Psoas muscle (tissue), 8 donors: ENCODE measurements around the gene ERMARD. TPM values are rescaled to one million over a fixed set of nuclear protein-coding genes. Genes with fewer than 3 reads are reported as not detected.

Source experiments
- ATAC-seq, 4 donors: fragments of 200-7000 bp; cut with Tn5 transposase; one replicate each; pipeline ENCODE4 v1.9.1; 2020; ENCODE audit warnings: moderate library complexity in 3 of 4, mild to moderate bottlenecking in 2 of 4
- DNase-seq, 2 donors: peaks; one replicate each; pipeline ENCODE4 v3.0.0-alpha.2; 2020
- H3K27ac ChIP-seq: fragments of 200-600 bp; one replicate; pipeline ENCODE4 v1.8.0; 2022
- H3K27me3 ChIP-seq, 3 donors: fragments of 200-600 bp in 1 of 3; one replicate each; pipeline versions ENCODE4 v1.6.1 to v1.8.0; 2013 to 2022; ENCODE audit warnings: low read length in 2 of 3, mild to moderate bottlenecking in 2 of 3, moderate library complexity in 1 of 3; ENCODE audit not compliant: insufficient read depth in 3 of 3
- H3K36me3 ChIP-seq, 2 donors: fragments of 200-600 bp in 1 of 2; one replicate each; pipeline versions ENCODE4 v1.6.1 to v1.8.0; 2013 to 2022; ENCODE audit warnings: low read depth in 1 of 2, mild to moderate bottlenecking in 1 of 2, moderate library complexity in 1 of 2; ENCODE audit not compliant: insufficient read depth in 1 of 2
- H3K4me1 ChIP-seq: fragments of 200-600 bp; one replicate; pipeline ENCODE4 v1.8.0; 2022
- H3K4me3 ChIP-seq: fragments of 200-600 bp; one replicate; pipeline ENCODE4 v1.8.0; 2022; ENCODE audit warnings: mild to moderate bottlenecking
- H3K9me3 ChIP-seq: fragments of 200-600 bp; one replicate; pipeline ENCODE4 v1.8.0; 2022
- CTCF ChIP-seq: fragments of 200-600 bp; IDR thresholded peaks from one replicate; pipeline ENCODE4 v1.8.0; 2022; ENCODE audit warnings: antibody characterized with exemption
- WGBS, 3 donors: extraction: QIAGEN DNeasy Blood & Tissue Kit; methylation state at CpG; one replicate each; pipeline versions ENCODE4 v1.1.6 to v1.1.7; 2013; 5-methylcytosine and 5-hydroxymethylcytosine counted together
- intact Hi-C, 2 donors: fragments of 100-400 bp; cut with DNase I; formaldehyde crosslinking; loops; one replicate each; pipeline versions ENCODE4 v1.11.0 to v1.14.2; 2022
- polyA plus RNA-seq, 3 donors: library from polyadenylated mRNA; stranded (reverse); fragments of 200-250 nt; gene quantifications; one replicate each; pipeline ENCODE4 v1.2.3, GENCODE V29; 2013
- total RNA-seq, 4 donors: library from RNA; stranded (reverse); fragmentation: NEBNext Ultra II Directional in 2 of 4; extraction: Animal tissue kit (Norgen Biotek cat#: 25700) in 2 of 4; gene quantifications; one replicate each; pipeline versions ENCODE4 v1.2.1 to v1.2.4, GENCODE V29; 2021 to 2023
- donor health status: healthy with polysubstance abuse.
- donor health status: DM: no; HTN: no; CAD: no; lungs with moderate emphysema.
- donor health status: Bipolar disorder and iron deficiency.
- donor health status: healthy.
- donor health status: DM: yes; HTN: yes; CAD: no.
- donor health status: DM: no; HTN: no; CAD: no.
- donor health status: DM: no; HTN: no; CAD: no.
- donor health status: DM: yes; HTN: yes; CAD: no.

The ERMARD gene
- total and polyA plus RNA-seq, 7 donors: 7.9 to 13.3 (median 11.4) TPM

- ATAC-seq (peak in 1 of 4 donors; percentile 41), DNase-seq (no peak)
- 74 to 89% (median 80%) methylated on average over 9 of the region's 9 CpGs for WGBS, 3 donors
- H3K36me3 ChIP-seq: peaks cover 0 to 38% of the 10 kb centered on the region in 2 donors
- no peaks in the 10 kb centered on the region for H3K27me3 ChIP-seq
- no peak overlapping the region for H3K27ac ChIP-seq
- no peak for TF ChIP-seq CTCF
- no peaks in the 10 kb centered on the region for H3K9me3 ChIP-seq
- intact Hi-C loops: no loop called here
- H3K4me3 ChIP-seq: no peak overlapping the region
- no peaks in the 10 kb centered on the region for H3K4me1 ChIP-seq
Measured at GRCh38 chr6:169783401-169783800, 32.0 kb downstream of the ERMARD start.

- Histone ChIP-seq H3K4me3 (no peak overlapping the region), H3K27ac (no peak overlapping the region), H3K4me1 (no peaks in the 10 kb centered on the region), H3K9me3 (no peaks in the 10 kb centered on the region), H3K36me3 (peaks cover 0 to 31% of the 10 kb centered on the region in 2 donors), H3K27me3 (no peaks in the 10 kb centered on the region)
- intact Hi-C loops: no loop called here
- TF ChIP-seq CTCF: no peak
- DNase-seq: no peak
- 91 to 94% (median 91%) methylated on average over 23 of the region's 23 CpGs for WGBS, 3 donors
- ATAC-seq: no peak
Measured at GRCh38 chr6:169783971-169784820, 32.8 kb downstream of the ERMARD start.

GRCh38 chr6:169784821-169785340 lies 33.5 kb downstream of the ERMARD start:
- ATAC-seq (no peak), DNase-seq (no peak)
- TF ChIP-seq CTCF: no peak
- H3K27ac ChIP-seq: no peak overlapping the region
- no peak overlapping the region for H3K4me3 ChIP-seq
- H3K27me3 ChIP-seq: no peaks in the 10 kb centered on the region
- intact Hi-C loops: no loop called here
- H3K36me3 ChIP-seq: peaks cover 0 to 25% of the 10 kb centered on the region in 2 donors
- peaks cover 3% of the 10 kb centered on the region for H3K4me1 ChIP-seq
- WGBS, 3 donors: 83 to 85% (median 84%) methylated on average over 12 of the region's 12 CpGs
- no peaks in the 10 kb centered on the region for H3K9me3 ChIP-seq

GRCh38 chr6:169785566-169785965 lies 34.1 kb downstream of the ERMARD start:
- DNase-seq (no peak), ATAC-seq (no peak)
- no peaks in the 10 kb centered on the region for H3K9me3 ChIP-seq
- WGBS, 3 donors: 90 to 94% (median 91%) methylated on average over 9 of the region's 9 CpGs
- intact Hi-C loops: no loop called here
- H3K27me3 ChIP-seq: no peaks in the 10 kb centered on the region
- no peak for TF ChIP-seq CTCF
- H3K4me3 ChIP-seq: no peak overlapping the region
- H3K27ac ChIP-seq: no peak overlapping the region
- peaks cover 8% of the 10 kb centered on the region for H3K4me1 ChIP-seq
- peaks cover 0 to 18% of the 10 kb centered on the region in 2 donors for H3K36me3 ChIP-seq
